ENCODE measurements around the gene LACTB.

LACTB gene

DNA sequence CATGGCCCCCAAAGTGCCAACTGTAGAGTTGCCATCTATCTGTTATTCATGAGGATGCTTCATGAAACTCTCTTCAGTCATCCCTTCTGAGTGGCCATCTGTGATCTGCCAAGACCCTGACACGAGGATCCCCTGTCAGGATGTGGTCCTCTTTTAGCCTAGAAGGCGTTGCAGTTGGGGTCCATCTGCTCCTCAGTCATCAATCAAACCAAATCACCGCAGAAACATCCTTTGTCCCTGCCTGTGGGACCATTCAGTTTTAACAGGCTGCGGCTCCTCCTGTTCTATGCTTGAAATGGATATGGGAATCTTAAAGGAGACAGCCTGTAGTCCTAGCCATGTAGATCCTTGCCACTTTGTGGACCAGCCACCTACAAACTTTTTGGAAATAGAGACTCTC is 41.6 kb downstream of the LACTB start:
- no peak for DNase-seq (ENCODE audit: low read depth in 1 of 2, low spot score in 1 of 2)
- TF ChIP-seq, protein P1, sequence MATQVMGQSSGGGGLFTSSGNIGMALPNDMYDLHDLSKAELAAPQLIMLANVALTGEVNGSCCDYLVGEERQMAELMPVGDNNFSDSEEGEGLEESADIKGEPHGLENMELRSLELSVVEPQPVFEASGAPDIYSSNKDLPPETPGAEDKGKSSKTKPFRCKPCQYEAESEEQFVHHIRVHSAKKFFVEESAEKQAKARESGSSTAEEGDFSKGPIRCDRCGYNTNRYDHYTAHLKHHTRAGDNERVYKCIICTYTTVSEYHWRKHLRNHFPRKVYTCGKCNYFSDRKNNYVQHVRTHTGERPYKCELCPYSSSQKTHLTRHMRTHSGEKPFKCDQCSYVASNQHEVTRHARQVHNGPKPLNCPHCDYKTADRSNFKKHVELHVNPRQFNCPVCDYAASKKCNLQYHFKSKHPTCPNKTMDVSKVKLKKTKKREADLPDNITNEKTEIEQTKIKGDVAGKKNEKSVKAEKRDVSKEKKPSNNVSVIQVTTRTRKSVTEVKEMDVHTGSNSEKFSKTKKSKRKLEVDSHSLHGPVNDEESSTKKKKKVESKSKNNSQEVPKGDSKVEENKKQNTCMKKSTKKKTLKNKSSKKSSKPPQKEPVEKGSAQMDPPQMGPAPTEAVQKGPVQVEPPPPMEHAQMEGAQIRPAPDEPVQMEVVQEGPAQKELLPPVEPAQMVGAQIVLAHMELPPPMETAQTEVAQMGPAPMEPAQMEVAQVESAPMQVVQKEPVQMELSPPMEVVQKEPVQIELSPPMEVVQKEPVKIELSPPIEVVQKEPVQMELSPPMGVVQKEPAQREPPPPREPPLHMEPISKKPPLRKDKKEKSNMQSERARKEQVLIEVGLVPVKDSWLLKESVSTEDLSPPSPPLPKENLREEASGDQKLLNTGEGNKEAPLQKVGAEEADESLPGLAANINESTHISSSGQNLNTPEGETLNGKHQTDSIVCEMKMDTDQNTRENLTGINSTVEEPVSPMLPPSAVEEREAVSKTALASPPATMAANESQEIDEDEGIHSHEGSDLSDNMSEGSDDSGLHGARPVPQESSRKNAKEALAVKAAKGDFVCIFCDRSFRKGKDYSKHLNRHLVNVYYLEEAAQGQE (IDR thresholded peaks at IDR 0.05; ENCODE audit: insufficient replicate concordance, low read depth) = no peak
- no peak for TF ChIP-seq POLR2AphosphoS5 (IDR thresholded peaks at IDR 0.05; ENCODE audit: low read depth)
- TF ChIP-seq GABPA (IDR thresholded peaks at IDR 0.05; ENCODE audit: low read depth) = no peak
- no peak for TF ChIP-seq SPI1 (IDR thresholded peaks at IDR 0.05; ENCODE audit: borderline replicate concordance, low read depth)
- TF ChIP-seq, protein P2, sequence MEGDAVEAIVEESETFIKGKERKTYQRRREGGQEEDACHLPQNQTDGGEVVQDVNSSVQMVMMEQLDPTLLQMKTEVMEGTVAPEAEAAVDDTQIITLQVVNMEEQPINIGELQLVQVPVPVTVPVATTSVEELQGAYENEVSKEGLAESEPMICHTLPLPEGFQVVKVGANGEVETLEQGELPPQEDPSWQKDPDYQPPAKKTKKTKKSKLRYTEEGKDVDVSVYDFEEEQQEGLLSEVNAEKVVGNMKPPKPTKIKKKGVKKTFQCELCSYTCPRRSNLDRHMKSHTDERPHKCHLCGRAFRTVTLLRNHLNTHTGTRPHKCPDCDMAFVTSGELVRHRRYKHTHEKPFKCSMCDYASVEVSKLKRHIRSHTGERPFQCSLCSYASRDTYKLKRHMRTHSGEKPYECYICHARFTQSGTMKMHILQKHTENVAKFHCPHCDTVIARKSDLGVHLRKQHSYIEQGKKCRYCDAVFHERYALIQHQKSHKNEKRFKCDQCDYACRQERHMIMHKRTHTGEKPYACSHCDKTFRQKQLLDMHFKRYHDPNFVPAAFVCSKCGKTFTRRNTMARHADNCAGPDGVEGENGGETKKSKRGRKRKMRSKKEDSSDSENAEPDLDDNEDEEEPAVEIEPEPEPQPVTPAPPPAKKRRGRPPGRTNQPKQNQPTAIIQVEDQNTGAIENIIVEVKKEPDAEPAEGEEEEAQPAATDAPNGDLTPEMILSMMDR (IDR thresholded peaks at IDR 0.05; ENCODE audit: insufficient read depth, low read length) = no peak
- no peaks in the 10 kb centered on the region for H3K27me3 ChIP-seq (ENCODE audit: insufficient read depth, poor library complexity, severe bottlenecking)
- H3K27ac ChIP-seq (replicated peaks) = no peak overlapping the region
- no peak overlapping the region for H3K4me3 ChIP-seq (replicated peaks; ENCODE audit: insufficient read depth, low read length)

DNA sequence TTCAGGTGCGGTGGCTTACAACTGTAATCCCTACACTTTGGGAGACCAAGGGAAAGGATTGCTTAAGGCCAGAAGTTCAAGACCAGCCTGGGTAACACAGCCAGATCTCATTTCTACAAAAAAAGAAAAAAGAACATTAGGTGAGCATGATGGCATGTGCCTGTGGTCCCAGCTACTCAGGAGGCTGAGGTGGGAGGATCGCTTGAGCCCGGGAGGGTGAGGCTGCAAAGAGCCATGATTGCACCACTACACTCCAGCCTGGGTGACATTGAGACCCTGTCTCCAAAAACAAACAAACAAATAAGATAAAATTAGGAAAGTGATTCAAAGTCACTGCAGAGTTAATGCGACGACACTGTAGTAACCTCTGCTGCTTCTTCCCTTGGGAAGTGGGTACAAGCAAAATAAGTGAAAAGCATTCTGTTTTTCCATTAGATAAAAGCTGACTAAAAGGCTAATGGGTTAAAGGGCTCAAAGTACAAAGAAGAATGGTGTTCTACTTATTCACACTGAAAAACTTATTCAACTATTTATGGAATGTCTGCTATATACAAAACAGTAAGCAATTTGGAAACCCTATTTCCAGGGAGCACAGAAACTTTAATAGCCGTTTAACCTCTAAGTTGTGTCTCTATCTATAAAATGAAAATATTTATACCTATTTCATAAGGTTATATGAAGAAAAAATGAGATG is 43.7 kb downstream of the LACTB start:
- TF ChIP-seq SPI1 (IDR thresholded peaks at IDR 0.05; ENCODE audit: borderline replicate concordance, low read depth) (no peak), GABPA (IDR thresholded peaks at IDR 0.05; ENCODE audit: low read depth) (no peak), POLR2AphosphoS5 (IDR thresholded peaks at IDR 0.05; ENCODE audit: low read depth) (no peak)
- TF ChIP-seq, protein P2 (IDR thresholded peaks at IDR 0.05; ENCODE audit: insufficient read depth, low read length) = no peak
- TF ChIP-seq, protein P1 (IDR thresholded peaks at IDR 0.05; ENCODE audit: insufficient replicate concordance, low read depth) = no peak
- Histone ChIP-seq H3K27me3 (ENCODE audit: insufficient read depth, poor library complexity, severe bottlenecking) (no peaks in the 10 kb centered on the region), H3K27ac (replicated peaks) (no peak overlapping the region), H3K4me3 (replicated peaks; ENCODE audit: insufficient read depth, low read length) (no peak overlapping the region)
- DNase-seq (ENCODE audit: low read depth in 1 of 2, low spot score in 1 of 2) = no peak

DNA sequence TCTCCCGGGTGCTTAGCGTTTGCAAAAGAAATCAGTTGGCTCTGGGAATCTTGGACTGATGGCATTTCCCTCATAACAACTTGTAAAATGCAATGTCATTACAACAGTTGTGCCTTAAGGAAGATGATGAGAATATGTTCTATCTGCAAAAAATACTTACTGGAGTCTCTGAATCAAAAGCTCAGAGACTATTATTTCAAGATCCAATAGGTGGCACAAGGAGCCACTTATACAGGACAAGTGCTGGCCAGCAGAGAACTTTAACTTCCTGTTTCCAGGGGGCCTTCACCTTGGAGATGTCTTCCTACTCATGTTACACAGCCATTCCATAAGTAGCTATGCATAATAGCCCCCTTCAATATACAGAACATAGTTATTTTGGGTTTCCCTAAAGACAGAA is 44.6 kb downstream of the LACTB start:
- DNase-seq (ENCODE audit: low read depth in 1 of 2, low spot score in 1 of 2) = peak in 1 of 2 experiments; percentile 62
- TF ChIP-seq, protein P2 (IDR thresholded peaks at IDR 0.05; ENCODE audit: insufficient read depth, low read length) = no peak
- TF ChIP-seq, protein P1 (IDR thresholded peaks at IDR 0.05; ENCODE audit: insufficient replicate concordance, low read depth) = no peak
- TF ChIP-seq POLR2AphosphoS5 (IDR thresholded peaks at IDR 0.05; ENCODE audit: low read depth) (no peak), SPI1 (IDR thresholded peaks at IDR 0.05; ENCODE audit: borderline replicate concordance, low read depth) (no peak), GABPA (IDR thresholded peaks at IDR 0.05; ENCODE audit: low read depth) (no peak)
- Histone ChIP-seq H3K27ac (replicated peaks) (no peak overlapping the region), H3K4me3 (replicated peaks; ENCODE audit: insufficient read depth, low read length) (no peak overlapping the region), H3K27me3 (ENCODE audit: insufficient read depth, poor library complexity, severe bottlenecking) (no peaks in the 10 kb centered on the region)

Data from HL-60 (cell line).